ENCODE data around the gene MTPN. TPM values are rescaled to one million over a fixed set of nuclear protein-coding genes. Genes with fewer than 3 reads are reported as not detected.

MTPN gene
- total RNA-seq, 4 donors from 2014 or later: 51.8 to 81.7 (median 79.1) TPM

DNA sequence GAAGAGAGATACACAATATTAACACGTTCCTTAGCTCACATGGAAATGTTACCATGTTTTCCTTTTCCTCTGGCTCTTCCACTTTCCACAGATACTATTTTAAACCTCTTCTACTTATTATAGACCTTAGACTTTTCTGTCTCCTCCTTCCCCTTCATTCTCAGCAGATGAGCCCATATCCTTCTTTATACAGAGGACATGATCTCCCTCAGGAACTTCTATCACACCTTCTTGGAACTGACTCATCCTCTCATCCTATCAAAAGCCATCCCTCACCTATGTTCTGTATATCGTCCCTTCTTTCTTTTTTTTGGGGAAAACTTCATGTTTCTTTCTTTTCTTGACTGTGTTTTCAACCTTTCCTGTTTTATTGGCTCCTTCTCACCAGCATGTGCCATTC, 20.8 kb downstream of the MTPN start:
- Histone ChIP-seq H3K4me3 (no peak overlapping the region), H3K4me1 (peaks cover 3% of the 10 kb centered on the region), H3K27ac (no peak overlapping the region), H3K27me3 (no peaks in the 10 kb centered on the region), H3K9me3 (no peaks in the 10 kb centered on the region), H3K36me3 (no peaks in the 10 kb centered on the region)
- no peak for DNase-seq (ENCODE audit: low spot score in 2 of 2)
- TF ChIP-seq, protein P1, sequence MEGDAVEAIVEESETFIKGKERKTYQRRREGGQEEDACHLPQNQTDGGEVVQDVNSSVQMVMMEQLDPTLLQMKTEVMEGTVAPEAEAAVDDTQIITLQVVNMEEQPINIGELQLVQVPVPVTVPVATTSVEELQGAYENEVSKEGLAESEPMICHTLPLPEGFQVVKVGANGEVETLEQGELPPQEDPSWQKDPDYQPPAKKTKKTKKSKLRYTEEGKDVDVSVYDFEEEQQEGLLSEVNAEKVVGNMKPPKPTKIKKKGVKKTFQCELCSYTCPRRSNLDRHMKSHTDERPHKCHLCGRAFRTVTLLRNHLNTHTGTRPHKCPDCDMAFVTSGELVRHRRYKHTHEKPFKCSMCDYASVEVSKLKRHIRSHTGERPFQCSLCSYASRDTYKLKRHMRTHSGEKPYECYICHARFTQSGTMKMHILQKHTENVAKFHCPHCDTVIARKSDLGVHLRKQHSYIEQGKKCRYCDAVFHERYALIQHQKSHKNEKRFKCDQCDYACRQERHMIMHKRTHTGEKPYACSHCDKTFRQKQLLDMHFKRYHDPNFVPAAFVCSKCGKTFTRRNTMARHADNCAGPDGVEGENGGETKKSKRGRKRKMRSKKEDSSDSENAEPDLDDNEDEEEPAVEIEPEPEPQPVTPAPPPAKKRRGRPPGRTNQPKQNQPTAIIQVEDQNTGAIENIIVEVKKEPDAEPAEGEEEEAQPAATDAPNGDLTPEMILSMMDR (IDR thresholded peaks at IDR 0.05): no peak
- TF ChIP-seq EP300 (IDR thresholded peaks at IDR 0.05) (no peak), POLR2A (IDR thresholded peaks at IDR 0.05) (no peak), POLR2AphosphoS5 (IDR thresholded peaks at IDR 0.05) (no peak)
- WGBS: 98% methylated on average over 2 of the region's 2 CpGs

DNA sequence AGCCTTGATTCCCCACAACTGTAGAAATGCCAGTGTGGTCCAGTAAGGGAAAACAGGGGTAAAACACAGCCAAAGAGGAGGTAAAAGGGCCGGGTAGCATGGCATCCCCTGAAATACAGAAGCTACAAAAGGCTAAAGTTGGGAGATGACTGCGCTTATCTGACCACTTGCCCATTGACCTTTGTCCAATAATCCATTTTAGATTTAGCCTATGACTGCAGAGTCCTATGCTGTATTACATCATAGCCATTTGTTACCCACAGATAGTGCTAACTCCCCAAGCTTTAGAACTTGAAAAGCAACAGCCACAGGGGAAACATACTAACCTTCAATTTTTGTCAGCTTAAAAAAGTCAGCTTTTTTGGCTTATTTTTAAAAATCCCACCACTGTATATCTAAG, 26.2 kb downstream of the MTPN start:
- 90% methylated on average over 2 of the region's 2 CpGs for WGBS
- no peaks in the 10 kb centered on the region for H3K9me3 ChIP-seq

DNA sequence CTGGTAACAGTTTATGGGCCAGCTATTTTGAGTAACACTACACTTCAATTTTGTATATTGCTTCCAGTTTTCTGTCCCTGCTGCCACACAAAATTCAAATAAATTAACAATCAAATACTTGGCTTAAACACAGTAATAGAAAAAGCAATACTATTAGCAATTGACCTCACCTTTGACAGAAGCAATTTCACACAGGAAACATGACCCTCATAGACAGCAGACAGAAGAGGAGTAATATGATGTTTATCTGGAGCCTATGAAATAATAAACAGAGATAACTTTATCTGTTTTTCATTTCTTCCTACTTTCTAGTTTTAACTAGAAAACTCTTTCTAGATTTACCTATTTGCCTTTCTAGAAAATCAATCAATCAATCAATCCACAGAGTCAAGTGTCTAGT, 26.7 kb downstream of the MTPN start:
- TF ChIP-seq POLR2AphosphoS5 (IDR thresholded peaks at IDR 0.05) (no peak), POLR2A (IDR thresholded peaks at IDR 0.05) (no peak), EP300 (IDR thresholded peaks at IDR 0.05) (no peak)
- TF ChIP-seq, protein P1 (IDR thresholded peaks at IDR 0.05): no peak
- H3K4me1 ChIP-seq: peaks cover 2% of the 10 kb centered on the region
- H3K9me3 ChIP-seq: no peaks in the 10 kb centered on the region
- H3K4me3 ChIP-seq: no peak overlapping the region
- H3K27ac ChIP-seq: no peak overlapping the region
- H3K36me3 ChIP-seq: peaks cover 32% of the 10 kb centered on the region
- H3K27me3 ChIP-seq: no peaks in the 10 kb centered on the region
- no peak for DNase-seq (ENCODE audit: low spot score in 2 of 2)

More for the DNA sequence above, 26.2 kb downstream of the MTPN start:
- peaks cover 2% of the 10 kb centered on the region for H3K4me1 ChIP-seq
- no peaks in the 10 kb centered on the region for H3K27me3 ChIP-seq
- TF ChIP-seq EP300 (IDR thresholded peaks at IDR 0.05) (no peak), POLR2A (IDR thresholded peaks at IDR 0.05) (no peak), POLR2AphosphoS5 (IDR thresholded peaks at IDR 0.05) (no peak)
- TF ChIP-seq, protein P1 (IDR thresholded peaks at IDR 0.05): no peak
- no peak overlapping the region for H3K27ac ChIP-seq
- H3K4me3 ChIP-seq: no peak overlapping the region
- H3K36me3 ChIP-seq: peaks cover 32% of the 10 kb centered on the region
- no peak for DNase-seq (ENCODE audit: low spot score in 2 of 2)

DNA sequence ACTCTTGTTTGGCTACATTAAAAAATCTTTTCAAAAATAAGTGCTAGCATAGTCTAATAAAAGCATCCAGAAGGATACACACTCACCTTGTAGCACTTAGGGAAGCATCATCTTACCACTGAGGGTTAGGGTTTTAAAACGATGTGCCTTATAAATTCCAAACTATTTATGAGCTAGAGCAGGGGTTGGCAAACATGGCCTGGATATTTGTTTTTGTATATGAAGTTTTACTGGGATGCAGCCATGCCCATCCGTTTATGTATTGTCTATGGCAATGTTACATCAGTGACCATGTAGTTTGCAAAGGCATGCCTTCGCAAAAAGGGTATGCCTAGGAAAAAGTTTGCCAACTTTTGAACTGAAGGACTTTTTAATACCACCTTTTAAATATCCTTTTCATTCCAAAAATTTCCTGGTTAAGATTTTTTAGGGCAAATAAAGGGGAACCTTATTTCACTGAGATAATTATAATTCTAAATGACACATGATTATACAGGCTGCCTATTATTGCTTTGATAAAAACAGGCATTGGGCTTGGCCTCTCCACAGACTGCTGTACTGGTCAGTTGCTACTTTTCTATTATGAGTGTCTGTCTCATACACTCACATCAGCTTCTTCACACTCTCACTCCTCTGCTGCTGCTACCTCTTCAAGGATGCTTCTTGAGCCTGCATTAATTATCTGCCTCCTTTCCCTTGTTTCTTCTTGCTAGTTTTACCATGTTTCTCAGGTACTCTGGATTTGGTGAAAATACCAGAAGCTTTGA, 30.7 kb downstream of the MTPN start:
- Histone ChIP-seq H3K36me3 (peaks cover 32% of the 10 kb centered on the region), H3K27me3 (no peaks in the 10 kb centered on the region), H3K9me3 (no peaks in the 10 kb centered on the region), H3K4me1 (peaks cover 2% of the 10 kb centered on the region), H3K27ac (no peak overlapping the region), H3K4me3 (no peak overlapping the region)
- DNase-seq (ENCODE audit: low spot score in 2 of 2): no peak
- TF ChIP-seq EP300 (IDR thresholded peaks at IDR 0.05): no peak
- TF ChIP-seq, protein P1 (IDR thresholded peaks at IDR 0.05): no peak
- no peak for TF ChIP-seq POLR2A (IDR thresholded peaks at IDR 0.05)
- no peak for TF ChIP-seq POLR2AphosphoS5 (IDR thresholded peaks at IDR 0.05)
- WGBS: 81% methylated on average over 3 of the region's 3 CpGs

DNA sequence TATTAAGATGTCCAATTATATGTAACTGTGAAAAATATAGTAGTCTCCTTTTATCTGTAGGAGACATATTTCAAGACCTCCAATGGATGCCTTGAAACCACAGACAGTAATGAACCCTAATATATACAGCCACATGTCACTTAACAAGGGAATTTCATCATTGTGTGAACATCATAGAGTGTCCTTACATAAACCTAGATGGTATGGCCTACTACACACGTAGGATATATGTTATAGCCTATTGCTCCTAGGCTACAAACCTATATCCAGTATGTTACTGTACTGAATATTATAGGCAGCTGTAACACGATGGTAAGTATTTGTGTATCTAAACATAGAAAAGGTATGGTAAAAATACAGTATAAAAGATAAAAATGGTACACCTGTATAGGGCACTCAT, 32.4 kb downstream of the MTPN start:
- Histone ChIP-seq H3K27me3 (no peaks in the 10 kb centered on the region), H3K36me3 (peaks cover 17% of the 10 kb centered on the region), H3K27ac (no peak overlapping the region), H3K4me1 (peaks cover 2% of the 10 kb centered on the region), H3K9me3 (no peaks in the 10 kb centered on the region), H3K4me3 (no peak overlapping the region)
- 98% methylated on average over 2 of the region's 2 CpGs for WGBS
- DNase-seq (ENCODE audit: low spot score in 2 of 2): no peak
- TF ChIP-seq, protein P1 (IDR thresholded peaks at IDR 0.05): no peak
- TF ChIP-seq POLR2A (IDR thresholded peaks at IDR 0.05) (no peak), EP300 (IDR thresholded peaks at IDR 0.05) (no peak), POLR2AphosphoS5 (IDR thresholded peaks at IDR 0.05) (no peak)
